ENCODE results near the gene AKNAD1.

GRCh38 chr1:108841703-108842102, 15.2 kb downstream of the AKNAD1 start:
- no peak for TF ChIP-seq TCF7L2 (IDR thresholded peaks at IDR 0.05; ENCODE audit: low read depth, low read length)
- no peak for TF ChIP-seq POLR2AphosphoS5 (IDR thresholded peaks at IDR 0.05; ENCODE audit: low read depth, low read length)
- no peak for TF ChIP-seq CTCF (IDR thresholded peaks at IDR 0.05)

All from Panc1 (cell line).